ENCODE results near the gene ITGAL.

DNA sequence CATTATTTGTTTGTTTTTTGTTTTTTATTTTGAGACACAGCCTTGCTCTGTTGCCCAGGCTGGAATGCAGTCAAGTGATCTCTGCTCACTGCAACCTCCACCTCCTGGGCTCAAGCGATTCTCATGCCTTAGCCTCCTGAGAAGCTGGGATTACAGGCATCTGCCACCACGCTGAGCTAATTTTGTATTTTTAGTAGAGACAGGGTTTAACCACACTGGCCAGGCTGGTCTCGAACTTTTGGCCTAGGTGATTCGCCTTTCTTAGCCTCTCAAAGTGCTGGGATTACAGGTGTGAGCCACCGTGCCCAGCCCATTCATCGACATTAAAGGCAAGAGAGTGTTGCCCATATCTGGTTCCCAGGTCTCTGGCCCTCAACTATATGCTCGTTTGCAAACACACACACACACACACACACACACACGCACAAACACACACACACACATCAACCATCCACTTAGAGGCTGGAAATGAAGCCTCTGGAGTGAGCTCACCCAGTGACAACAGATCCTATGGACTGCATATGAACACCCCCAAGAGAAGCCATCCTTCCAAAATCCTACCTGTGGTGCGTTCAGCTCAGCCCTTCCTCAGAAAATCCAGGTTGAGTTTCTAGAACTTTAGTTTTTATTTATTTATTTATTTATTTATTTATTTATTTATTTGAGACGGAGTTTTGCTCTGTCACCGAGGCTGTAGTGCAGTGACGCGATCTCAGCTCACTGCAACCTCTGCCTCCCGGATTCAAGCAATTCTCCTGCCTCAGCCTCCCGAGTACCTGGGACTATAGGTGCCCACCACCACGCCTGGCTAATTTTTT, 14.6 kb upstream of the ITGAL start:
- TF ChIP-seq, protein P1, sequence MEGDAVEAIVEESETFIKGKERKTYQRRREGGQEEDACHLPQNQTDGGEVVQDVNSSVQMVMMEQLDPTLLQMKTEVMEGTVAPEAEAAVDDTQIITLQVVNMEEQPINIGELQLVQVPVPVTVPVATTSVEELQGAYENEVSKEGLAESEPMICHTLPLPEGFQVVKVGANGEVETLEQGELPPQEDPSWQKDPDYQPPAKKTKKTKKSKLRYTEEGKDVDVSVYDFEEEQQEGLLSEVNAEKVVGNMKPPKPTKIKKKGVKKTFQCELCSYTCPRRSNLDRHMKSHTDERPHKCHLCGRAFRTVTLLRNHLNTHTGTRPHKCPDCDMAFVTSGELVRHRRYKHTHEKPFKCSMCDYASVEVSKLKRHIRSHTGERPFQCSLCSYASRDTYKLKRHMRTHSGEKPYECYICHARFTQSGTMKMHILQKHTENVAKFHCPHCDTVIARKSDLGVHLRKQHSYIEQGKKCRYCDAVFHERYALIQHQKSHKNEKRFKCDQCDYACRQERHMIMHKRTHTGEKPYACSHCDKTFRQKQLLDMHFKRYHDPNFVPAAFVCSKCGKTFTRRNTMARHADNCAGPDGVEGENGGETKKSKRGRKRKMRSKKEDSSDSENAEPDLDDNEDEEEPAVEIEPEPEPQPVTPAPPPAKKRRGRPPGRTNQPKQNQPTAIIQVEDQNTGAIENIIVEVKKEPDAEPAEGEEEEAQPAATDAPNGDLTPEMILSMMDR (IDR thresholded peaks at IDR 0.05): no peak
- no peak for TF ChIP-seq POLR2A (IDR thresholded peaks at IDR 0.05)

Measured in testis (tissue), 2 donors.